Measurements from ENCODE around the gene WWOX.

DNA sequence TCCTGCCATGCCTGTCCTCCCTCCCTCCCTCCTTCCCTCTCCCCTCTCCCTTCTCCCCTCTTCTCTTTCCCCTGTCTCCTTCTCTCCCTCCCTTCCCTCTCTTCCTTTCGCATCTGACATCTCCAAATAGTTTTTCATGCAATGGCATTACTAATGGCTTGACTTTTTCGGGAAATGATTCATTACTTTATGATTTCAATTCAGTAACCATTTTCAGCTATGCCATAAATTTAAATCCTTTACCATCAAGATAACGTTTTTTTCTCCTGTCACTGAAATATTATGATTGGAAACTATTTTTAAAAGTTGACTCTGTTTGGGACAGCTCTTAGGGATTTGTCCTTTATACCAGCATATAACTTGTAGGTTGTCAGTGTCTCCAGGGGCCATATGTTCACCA, 201.0 kb downstream of the WWOX start:
- TF ChIP-seq, protein P1, sequence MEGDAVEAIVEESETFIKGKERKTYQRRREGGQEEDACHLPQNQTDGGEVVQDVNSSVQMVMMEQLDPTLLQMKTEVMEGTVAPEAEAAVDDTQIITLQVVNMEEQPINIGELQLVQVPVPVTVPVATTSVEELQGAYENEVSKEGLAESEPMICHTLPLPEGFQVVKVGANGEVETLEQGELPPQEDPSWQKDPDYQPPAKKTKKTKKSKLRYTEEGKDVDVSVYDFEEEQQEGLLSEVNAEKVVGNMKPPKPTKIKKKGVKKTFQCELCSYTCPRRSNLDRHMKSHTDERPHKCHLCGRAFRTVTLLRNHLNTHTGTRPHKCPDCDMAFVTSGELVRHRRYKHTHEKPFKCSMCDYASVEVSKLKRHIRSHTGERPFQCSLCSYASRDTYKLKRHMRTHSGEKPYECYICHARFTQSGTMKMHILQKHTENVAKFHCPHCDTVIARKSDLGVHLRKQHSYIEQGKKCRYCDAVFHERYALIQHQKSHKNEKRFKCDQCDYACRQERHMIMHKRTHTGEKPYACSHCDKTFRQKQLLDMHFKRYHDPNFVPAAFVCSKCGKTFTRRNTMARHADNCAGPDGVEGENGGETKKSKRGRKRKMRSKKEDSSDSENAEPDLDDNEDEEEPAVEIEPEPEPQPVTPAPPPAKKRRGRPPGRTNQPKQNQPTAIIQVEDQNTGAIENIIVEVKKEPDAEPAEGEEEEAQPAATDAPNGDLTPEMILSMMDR (conservative IDR thresholded peaks at IDR 0.05; ENCODE audit: low read depth, low read length), result no peak
- TF ChIP-seq MAZ (IDR thresholded peaks at IDR 0.05; ENCODE audit: borderline replicate concordance, low read depth, low read length), result no peak
- no peak for TF ChIP-seq NFE2L2 (IDR thresholded peaks at IDR 0.05; ENCODE audit: low read depth, low read length)
